SU-DHL-6 (cell line): ENCODE results near the gene PLXND1.

ENCODE experiments used
- CTCF ChIP-seq: fragments of 200-600 bp; sonication (generic); IDR thresholded peaks from one replicate; pipeline ENCODE4 v1.5.1; 2017; ENCODE audit warnings: antibody characterized with exemption, mild to moderate bottlenecking, low read length, moderate library complexity; ENCODE audit not compliant: insufficient read depth, poor library complexity, severe bottlenecking
- EZH2phosphoT487 ChIP-seq: fragments of 200-600 bp; sonication (generic), shearing (Covaris generic); conservative IDR thresholded peaks from 2 replicates; pipeline ENCODE4 v1.6.1; 2018; ENCODE audit warnings: mild to moderate bottlenecking, antibody characterized with exemption, low read length, moderate library complexity, mixed read lengths

- no peak for TF ChIP-seq CTCF
- TF ChIP-seq EZH2phosphoT487: no peak
These were observed 71.9 kb downstream of the PLXND1 start for GRCh38 chr3:129534428-129535027.
